Measurements from ENCODE around the gene MRGPRG. TPM values are rescaled to one million over a fixed set of nuclear protein-coding genes. Genes with fewer than 3 reads are reported as not detected.

The MRGPRG gene
- polyA plus RNA-seq, 2 of the 4 experiments (the other 2 are of a cell fraction), result not detected

- FAIRE-seq, result no peak
- H3K27ac ChIP-seq, result no peak overlapping the region
- no peak for TF ChIP-seq CEBPB (IDR thresholded peaks at IDR 0.05)
- ATAC-seq, result no peak
- CTCF ChIA-PET, result interaction anchor here (1.5 to 1.6 kb wide), 2 partner anchors 45 to 110 kb away, joined by 3 to 4 read pairs; no protein-coding TSS in a partner anchor
- H3K4me2 ChIP-seq, result no peak overlapping the region
- H3K4me3 ChIP-seq, result no peak overlapping the region
- H3K4me1 ChIP-seq, result no peaks in the 10 kb centered on the region; the same call in 2 of the 3 replicates
- no peaks in the 10 kb centered on the region for H3K9me3 ChIP-seq
- DNase-seq (ENCODE audit: low read depth in 1 of 2, low spot score in 1 of 2), result no peak
- POLR2A ChIA-PET, result no interaction called here
- WGBS (ENCODE audit: missing lambda C conversion rate), result 27% methylated on average over 15 of the region's 15 CpGs
Measured at GRCh38 chr11:3201112-3201581, 17.5 kb downstream of the MRGPRG start.

DNA sequence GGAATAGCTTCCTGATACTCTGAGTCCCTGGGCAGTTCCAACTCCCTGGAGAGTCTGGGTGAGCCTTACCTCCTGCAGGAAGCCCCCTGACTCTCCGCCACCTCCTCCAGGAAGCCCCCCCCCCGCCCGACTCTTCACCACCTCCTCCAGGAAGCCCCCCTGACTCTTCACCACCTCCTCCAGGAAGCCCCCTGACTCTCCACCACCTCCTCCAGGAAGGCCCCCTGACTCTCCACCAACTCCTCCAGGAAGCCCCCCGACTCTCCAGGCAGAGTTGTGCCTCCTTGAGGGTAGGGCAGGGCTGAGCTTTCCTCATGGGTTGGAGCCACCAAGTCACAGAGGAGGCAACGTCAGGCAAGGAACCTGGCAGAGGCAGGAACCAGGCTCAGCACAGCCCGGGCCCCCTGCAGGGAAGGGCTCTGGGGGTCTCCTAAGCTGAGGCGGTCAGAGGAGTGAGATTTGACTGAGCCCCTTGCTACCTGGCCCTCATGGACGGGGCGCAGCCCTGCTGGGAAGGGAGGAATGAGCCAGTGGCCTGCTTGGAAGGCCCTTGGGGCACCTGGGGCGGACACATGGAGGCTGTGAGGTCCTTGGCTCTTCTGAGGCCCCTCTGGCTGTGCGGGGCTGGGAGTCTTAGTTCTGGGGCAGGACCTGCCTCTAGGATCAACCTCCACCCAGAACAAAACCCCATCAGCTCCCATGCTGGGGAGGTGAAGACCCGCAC is 18.1 kb downstream of the MRGPRG start:
- Histone ChIP-seq H3K4me2 (no peak overlapping the region), H3K27ac (no peak overlapping the region), H3K9me3 (no peaks in the 10 kb centered on the region), H3K4me1 (no peaks in the 10 kb centered on the region; the same call in 2 of the 3 replicates), H3K4me3 (no peak overlapping the region)
- 15% methylated on average over 6 of the region's 12 CpGs for WGBS (ENCODE audit: missing lambda C conversion rate)
- ChIA-PET POLR2A (no interaction called here), CTCF (interaction anchor here (0.9 to 1.6 kb wide), 3 partner anchors 44 to 110 kb away, joined by 3 to 4 read pairs (median 3); no protein-coding TSS in a partner anchor)
- no peak for TF ChIP-seq BHLHE40 (IDR thresholded peaks at IDR 0.05; ENCODE audit: low read depth, low read length)
- no peak for TF ChIP-seq NPAS2 (CRISPR knock-in tag; IDR thresholded peaks at IDR 0.05; ENCODE audit: borderline replicate concordance)
- no peak for ATAC-seq
- no peak for FAIRE-seq
- DNase-seq (ENCODE audit: low read depth in 1 of 2, low spot score in 1 of 2), result no peak

DNA sequence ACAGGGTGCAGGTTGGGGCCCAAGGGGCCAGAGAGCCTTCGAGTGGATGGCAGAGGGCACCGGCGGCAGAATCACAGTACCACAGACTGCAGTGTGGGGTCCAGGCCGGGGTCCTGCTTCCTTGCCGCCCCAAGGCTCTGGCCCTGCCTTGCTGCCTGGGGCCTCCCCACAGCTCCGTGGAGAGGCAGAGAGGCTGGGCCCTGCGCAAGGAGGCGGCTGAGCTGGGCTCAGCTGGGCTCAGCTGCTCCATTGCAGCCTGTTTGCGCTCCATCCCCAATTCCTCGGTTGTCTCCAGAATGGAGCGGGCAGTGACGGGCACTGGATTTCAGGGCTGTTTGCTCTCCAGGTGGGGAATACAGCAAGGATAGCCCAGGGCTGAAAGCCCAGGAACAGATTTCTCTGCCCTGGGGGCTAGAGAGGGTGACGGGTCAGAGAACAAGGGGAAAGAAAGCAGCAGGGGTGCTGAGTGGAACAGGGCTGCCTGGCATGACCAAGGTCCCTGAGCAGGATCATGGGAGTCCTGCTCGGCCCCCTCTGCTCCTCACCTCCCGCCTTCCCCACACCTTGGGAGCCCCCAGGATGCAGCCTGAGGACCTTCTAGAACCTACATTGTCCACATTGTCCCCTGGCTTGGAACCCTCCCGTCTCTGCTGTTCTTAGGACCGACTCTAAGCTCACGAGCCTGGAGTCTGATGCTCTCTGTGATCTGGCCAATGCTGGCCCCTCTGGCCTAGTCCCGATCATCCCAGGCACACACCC is 18.9 kb downstream of the MRGPRG start:
- H3K27ac ChIP-seq, result no peak overlapping the region
- no peak overlapping the region for H3K4me2 ChIP-seq
- no peaks in the 10 kb centered on the region for H3K9me3 ChIP-seq
- no peaks in the 10 kb centered on the region for H3K4me1 ChIP-seq
- ChIA-PET CTCF (interaction anchor here (0.9 kb wide), 1 partner anchor 46 kb away, joined by 3 read pairs; no protein-coding TSS in a partner anchor), POLR2A (no interaction called here)
- TF ChIP-seq E2F6 (IDR thresholded peaks at IDR 0.05; ENCODE audit: borderline replicate concordance, low read depth), result no peak
- TF ChIP-seq, protein P1, sequence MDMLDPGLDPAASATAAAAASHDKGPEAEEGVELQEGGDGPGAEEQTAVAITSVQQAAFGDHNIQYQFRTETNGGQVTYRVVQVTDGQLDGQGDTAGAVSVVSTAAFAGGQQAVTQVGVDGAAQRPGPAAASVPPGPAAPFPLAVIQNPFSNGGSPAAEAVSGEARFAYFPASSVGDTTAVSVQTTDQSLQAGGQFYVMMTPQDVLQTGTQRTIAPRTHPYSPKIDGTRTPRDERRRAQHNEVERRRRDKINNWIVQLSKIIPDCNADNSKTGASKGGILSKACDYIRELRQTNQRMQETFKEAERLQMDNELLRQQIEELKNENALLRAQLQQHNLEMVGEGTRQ (IDR thresholded peaks at IDR 0.05), result no peak
- FAIRE-seq, result no peak
- H3K4me3 ChIP-seq, result no peak overlapping the region
- no peak for DNase-seq (ENCODE audit: low read depth in 1 of 2, low spot score in 1 of 2)
- ATAC-seq, result peak; percentile 29 to 41; a peak in 3 of 6 replicates
- WGBS (ENCODE audit: missing lambda C conversion rate), result 29% methylated on average over 11 of the region's 19 CpGs

- TF ChIP-seq SMC3 (IDR thresholded peaks at IDR 0.05), result no peak
- TF ChIP-seq CHD4 (IDR thresholded peaks at IDR 0.05; ENCODE audit: borderline replicate concordance), result no peak
- TF ChIP-seq, protein P2, sequence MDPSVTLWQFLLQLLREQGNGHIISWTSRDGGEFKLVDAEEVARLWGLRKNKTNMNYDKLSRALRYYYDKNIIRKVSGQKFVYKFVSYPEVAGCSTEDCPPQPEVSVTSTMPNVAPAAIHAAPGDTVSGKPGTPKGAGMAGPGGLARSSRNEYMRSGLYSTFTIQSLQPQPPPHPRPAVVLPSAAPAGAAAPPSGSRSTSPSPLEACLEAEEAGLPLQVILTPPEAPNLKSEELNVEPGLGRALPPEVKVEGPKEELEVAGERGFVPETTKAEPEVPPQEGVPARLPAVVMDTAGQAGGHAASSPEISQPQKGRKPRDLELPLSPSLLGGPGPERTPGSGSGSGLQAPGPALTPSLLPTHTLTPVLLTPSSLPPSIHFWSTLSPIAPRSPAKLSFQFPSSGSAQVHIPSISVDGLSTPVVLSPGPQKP (IDR thresholded peaks at IDR 0.05; ENCODE audit: low read depth, low read length), result no peak
- DNase-seq (ENCODE audit: low read depth in 1 of 2, low spot score in 1 of 2) (no peak), FAIRE-seq (no peak), ATAC-seq (no peak)
- 53% methylated on average over 13 of the region's 15 CpGs for WGBS (ENCODE audit: missing lambda C conversion rate)
- ChIA-PET CTCF (no interaction called here), POLR2A (no interaction called here)
- no peaks in the 10 kb centered on the region for H3K4me1 ChIP-seq
- H3K4me2 ChIP-seq, result no peak overlapping the region
- no peak overlapping the region for H3K27ac ChIP-seq
- H3K9me3 ChIP-seq, result no peaks in the 10 kb centered on the region
- no peak overlapping the region for H3K4me3 ChIP-seq
Measured at GRCh38 chr11:3198815-3199214, 19.8 kb downstream of the MRGPRG start.

DNA sequence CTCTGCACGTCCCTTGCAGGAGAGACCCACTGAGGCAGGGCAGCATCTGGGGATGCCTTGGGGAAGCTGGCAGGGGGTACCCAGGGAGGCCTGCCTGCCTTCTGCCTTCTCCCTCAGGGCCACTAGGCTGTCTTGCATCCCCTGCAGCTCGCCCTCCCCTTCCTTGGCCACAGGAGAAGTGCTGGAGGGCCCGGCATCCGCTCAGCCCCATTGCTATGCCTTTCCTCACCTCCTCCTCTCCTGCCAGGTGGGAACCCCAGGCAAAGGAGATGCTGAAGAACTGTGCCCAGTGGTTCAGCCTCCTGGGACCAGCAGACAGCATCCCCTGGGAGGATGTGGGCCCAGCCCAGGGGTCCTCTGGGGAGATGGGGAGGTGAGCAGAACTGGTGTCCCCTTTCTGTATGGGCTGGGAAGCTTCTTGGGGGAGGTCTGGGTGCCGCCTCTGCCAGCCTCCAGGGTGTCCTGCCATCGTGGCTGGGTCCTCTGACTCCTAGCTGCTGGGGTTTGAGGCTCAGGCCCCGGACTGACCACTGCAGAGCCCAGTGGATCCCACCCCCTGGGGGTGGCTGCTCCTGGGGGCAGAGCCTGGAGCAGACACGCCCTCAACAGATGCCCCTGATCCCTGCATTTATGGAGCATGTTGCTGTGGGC is 20.6 kb downstream of the MRGPRG start:
- Histone ChIP-seq H3K4me3 (no peak overlapping the region), H3K9me3 (no peaks in the 10 kb centered on the region), H3K4me2 (no peak overlapping the region), H3K27ac (no peak overlapping the region), H3K4me1 (no peaks in the 10 kb centered on the region)
- DNase-seq (ENCODE audit: low read depth in 1 of 2, low spot score in 1 of 2) (no peak), FAIRE-seq (no peak), ATAC-seq (no peak)
- 34% methylated on average over 5 of the region's 8 CpGs for WGBS (ENCODE audit: missing lambda C conversion rate)
- ChIA-PET POLR2A (no interaction called here), CTCF (interaction anchor here (0.9 to 1.1 kb wide), 3 partner anchors 13 to 106 kb away, joined by 3 to 4 read pairs (median 3); no protein-coding TSS in a partner anchor)
- TF ChIP-seq RFX5 (IDR thresholded peaks at IDR 0.05) (no peak), POLR2A (IDR thresholded peaks at IDR 0.05; ENCODE audit: low read length) (no peak), BHLHE40 (IDR thresholded peaks at IDR 0.05; ENCODE audit: low read depth, low read length) (no peak), PHF8 (IDR thresholded peaks at IDR 0.05; ENCODE audit: borderline replicate concordance, low read depth) (no peak), RNF2 (IDR thresholded peaks at IDR 0.05; ENCODE audit: borderline replicate concordance, low read depth) (no peak), JUN (IDR thresholded peaks at IDR 0.05) (no peak), BCL3 (IDR thresholded peaks at IDR 0.05) (no peak), HEYL (CRISPR knock-in tag; IDR thresholded peaks at IDR 0.05) (no peak), EHF (CRISPR knock-in tag; IDR thresholded peaks at IDR 0.05) (no peak), CHD4 (IDR thresholded peaks at IDR 0.05; ENCODE audit: borderline replicate concordance) (no peak), CBX8 (IDR thresholded peaks at IDR 0.05) (no peak)
